Hematopoietic multipotent progenitor cell treated with erythropoietin and hydrocortisone succinate and interleukin-3 and kit ligand, for 17 days (in vitro differentiated cells): Measurements from ENCODE around the gene MLKL.
"Not testable (repeated sequence)": the region's sequence is repeated elsewhere in the genome, so short reads cannot be mapped to it uniquely, and the experiment has no call there.

ENCODE experiments used
- DNase-seq: peaks from one replicate; pipeline ENCODE4 v3.0.0-alpha.2; 2015; ENCODE audit warnings: low spot score

The MLKL gene

DNA sequence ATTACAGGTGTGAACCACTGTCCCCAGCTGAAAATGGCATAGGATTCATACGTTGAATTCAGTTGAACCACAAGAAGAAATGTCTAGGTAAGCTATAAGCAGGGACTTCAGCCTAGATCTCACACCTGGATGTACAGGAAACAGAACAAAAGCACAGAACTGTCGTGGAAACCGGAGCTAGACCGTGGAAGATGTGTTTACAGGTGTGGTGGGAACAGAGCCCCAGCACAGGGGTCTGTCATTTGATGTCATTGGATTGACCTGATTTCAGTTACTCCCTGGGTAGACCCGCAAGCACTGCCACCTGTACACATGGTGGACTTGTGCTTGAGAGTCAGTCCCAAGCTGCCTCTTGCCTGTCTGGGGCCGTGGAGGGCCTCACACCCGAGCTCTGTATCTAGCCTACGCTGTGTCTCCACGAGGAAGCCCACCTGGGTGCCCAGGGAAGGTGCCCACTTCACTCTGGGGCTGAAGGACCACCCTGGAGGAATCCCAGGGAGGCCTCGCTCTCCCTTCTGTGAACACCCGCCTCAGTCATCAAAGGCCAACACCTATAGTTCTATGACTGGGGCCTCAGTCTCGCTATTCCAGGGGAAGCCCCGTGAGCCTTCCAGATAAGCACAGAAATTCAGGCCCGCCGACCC is 32.2 kb upstream of the MLKL start:
- DNase-seq = no peak

DNA sequence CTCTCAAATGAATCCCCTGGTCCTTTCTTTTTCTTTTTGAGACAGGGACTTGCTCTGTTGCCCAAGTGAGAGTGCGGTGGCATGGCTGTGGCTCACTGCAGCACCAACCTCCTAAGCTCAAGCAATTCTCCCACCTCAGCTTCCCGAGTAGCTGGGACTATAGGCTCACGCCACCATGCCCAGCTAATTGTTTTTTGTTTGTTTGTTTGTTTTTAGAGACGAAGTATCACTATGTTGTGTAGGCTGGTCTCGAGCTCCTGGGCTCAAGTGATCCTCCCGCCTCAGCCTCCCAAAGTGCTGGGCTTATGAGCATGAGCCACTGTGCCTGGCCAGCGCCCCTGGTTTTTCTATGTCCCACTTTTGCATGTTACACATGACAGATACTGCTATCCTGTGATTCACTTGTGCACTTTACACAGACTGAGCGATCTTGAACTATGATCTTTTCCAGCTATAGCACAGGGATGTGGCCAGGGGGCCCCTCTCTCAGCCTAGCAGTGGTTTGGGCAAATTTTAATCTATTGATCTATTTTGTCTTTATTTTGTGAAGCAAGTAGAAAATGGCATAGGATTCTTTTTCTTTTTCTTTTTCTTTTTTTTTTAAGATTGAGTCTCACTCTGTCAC is 31.3 kb upstream of the MLKL start:
- DNase-seq = no peak

DNA sequence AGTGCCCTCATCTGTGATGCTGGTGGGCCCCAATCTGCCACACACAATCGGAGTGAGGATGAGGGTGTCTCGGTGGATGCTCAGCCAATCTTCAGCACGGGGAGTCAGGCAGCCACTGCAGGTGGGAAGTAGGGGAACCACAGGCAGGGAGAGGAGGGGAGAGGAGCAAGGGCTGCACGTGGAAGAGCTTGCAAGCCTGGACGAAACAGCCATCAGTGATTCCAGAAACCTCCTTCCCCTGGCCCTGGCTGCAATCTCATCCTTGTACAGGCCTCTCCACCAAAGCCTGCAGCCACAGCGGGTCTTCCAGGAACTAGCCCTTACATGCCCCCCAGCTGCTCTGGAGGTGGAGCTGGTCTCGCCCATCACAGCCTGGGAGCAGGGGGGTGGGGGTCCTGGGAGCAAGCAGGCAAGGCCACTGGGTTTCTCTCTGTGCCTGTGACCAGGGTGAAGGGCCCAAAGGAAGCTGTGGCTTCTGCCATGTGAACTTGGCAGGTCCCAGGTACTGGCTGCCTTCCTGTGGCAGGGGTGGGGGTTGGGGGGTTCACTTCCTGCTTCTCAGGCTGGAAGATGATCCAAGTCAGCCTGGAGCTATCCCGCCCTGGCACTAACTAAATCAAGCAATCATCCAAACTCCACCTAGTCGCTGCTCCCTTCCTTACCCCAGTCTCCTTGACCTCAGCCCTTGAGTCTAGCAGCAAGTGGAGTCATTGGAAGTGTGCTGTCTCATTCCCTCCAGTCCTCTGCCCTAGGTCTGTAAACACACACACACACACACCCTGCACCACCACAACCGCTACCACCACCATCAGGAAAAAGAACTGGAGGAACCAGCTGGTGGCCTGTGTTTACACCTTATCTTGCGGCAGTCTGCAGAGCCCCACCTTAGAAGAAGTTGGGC is 29.4 kb upstream of the MLKL start:
- DNase-seq = no peak

DNA sequence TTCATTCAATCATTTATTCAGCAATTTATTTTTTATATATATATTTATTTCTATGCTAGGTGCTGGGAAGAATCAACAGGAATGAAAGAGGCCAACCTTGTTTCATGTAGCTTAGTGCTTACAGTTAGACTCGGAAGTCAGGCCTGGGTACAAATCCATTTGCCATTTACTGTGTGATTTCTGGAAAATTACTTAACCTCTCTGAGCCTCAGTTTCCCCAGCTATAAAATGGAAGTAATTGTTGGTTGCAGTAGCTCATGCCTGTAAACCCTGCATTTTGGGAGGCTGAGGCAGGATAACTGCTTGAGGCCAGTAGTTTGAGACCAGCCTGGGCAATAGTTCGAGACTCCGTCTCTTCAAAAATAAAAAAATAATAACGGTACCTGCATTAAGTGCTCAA is 27.2 kb upstream of the MLKL start:
- no peak for DNase-seq

GRCh38 chr16:74726716-74727115 is 26.1 kb upstream of the MLKL start:
- DNase-seq = peak; percentile 37

DNA sequence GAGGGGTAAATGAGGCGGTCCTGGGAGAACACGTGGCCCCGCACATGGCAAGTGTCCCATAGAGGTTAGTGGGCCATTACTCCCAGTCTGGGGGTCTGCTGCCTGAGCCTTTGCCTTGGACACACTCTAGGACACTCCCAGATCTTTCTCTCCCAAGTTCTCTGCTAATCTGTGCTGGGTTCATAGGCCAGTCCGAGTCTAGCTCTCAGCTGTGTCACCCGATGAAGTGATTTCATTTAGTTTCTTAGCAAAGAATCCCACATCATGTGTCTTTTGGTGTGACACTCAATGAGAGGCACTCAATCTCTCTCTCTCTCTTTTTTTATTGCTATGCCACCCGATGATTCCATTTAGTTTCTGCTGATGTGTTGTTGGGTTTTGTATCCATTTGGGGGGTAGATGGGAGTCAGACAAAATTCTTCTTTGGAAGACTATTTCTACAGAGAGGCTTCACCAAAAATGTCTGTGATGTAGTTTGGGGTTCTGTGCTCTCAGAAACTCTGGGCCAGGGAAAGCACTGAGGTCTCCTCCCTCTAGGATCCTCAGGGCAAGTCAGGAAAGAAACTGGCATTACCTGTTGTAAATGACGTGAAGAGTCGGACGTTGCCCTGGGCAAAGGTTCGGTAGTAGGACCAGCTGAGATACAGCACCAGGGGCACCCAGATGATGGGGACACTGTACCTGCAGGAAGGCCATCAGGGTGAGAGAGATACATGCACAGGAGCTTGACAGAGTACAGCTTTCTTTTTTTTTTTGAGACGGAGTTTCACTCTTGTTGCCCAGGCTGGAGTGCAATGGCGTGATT is 25.2 kb upstream of the MLKL start:
- DNase-seq = no peak

DNA sequence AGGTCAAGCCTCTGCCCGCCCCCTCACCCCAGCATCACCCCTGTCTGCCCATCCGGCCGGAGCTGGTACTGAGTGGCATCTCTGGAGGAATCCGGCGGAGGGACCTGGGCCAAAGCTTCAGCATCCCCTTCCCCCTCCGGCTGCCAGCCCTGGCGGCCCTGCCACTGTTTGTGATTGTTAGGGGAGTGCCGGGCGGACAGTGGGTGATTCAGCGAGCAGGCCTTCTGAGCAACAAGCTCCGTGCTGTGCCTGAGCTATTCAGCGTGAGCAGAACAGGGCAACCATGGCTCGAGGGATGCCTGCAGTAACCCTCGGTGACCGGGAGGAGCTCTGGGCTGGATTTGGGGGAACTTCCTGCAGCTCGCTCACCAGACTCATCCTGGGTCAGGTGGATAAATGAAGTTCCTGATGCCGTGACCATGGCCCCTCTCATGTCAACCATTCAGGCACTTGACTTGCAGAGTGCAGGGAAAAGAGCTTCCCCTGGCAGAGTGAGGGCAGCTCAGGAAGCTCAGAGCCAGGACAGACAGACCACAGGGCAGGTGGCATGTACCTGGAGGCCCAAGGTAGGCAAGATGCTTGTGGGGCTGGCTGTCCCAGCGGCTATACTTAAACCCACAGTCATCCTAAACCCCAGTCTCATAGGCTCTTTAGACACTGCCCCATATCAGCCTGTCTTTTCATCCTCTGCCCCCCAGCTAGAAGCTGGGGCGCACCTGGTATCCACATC is 24.3 kb upstream of the MLKL start:
- no peak for DNase-seq

GRCh38 chr16:74723256-74723655 is 22.6 kb upstream of the MLKL start:
- DNase-seq = no peak

GRCh38 chr16:74722156-74722555 is 21.5 kb upstream of the MLKL start:
- not testable (repeated sequence) for DNase-seq

GRCh38 chr16:74721716-74722115 is 21.1 kb upstream of the MLKL start:
- no peak for DNase-seq

DNA sequence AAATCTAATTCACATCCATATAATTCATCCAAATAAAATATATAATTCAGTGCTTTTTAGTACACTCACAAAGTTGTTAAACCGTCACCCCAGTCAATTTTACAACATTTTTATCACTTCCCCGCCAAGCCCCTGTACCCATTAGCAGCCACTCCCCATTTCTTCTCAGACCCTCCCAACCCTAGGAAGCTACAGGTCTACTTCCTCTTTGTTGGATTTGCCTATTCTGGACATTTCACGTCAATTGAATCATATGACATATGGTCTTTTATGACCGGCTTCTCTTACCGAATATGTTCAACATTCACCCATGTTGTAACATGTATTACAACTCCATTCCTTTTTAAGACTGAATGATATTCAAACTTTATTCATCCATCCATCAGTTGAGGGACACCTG is 19.9 kb upstream of the MLKL start:
- no peak for DNase-seq

DNA sequence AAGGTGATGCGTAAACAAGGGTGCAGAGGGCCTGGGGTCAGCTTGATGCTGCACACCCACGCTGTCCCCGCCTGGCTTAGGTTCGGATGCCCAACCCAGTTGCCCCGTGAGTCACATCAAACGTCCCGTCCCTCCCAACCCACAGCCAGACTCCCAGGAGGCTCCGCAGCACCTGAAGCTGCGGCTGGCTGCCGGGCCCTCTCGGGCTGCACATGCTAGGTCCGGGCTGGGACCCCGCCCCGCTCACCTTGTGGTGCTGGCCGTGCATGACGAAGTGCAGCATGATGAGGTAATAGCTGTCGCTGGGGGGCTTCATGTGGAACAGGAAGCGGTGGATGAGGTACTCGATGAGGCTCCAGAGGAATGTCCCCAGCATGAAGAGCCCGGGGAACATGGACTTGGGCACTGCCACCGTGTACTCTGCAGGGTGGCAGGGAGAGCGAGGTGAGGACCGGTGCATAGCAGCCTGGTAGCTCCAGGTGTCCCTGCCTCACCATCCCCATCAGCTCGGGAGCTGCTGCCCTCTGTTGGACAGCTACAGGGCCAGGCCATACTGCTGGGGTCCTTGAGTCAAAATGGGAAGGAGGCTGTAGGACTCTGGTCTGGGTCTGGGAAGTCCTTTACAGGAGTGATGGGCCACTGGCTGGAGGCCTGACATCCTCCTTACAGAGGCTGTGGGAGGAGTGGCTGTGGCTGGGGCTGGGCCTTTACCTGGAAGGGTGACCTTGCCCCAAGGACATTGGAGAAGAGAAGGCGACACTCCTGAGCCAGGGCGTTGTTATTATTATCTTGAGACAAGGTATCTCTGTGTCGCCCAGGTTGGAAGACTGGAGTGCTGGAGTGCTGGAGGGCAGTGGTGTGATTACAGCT is 18.3 kb upstream of the MLKL start:
- DNase-seq = no peak

DNA sequence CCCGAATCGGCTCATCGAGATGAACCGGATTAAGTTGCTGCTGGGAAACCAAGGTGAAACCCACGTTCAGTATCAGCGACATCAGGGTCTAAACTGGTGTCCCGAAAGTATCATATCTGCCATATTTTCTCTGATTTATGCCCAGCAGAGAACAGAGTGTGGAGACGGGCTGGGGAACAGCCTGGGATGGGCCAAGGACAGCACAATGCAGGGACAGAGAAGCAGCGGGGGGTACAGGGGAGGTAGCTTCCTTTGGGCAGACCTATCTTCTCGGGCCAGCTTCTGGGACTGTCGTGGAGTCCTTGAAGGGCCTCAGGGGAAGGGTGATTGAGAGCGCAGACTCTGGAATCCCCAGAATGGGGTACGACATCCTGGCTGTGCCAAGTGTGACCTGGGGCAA is 17.5 kb upstream of the MLKL start:
- DNase-seq = no peak

- DNase-seq = no peak
These were observed 16.7 kb upstream of the MLKL start for GRCh38 chr16:74717367-74717766.

GRCh38 chr16:74716355-74716754 is 15.7 kb upstream of the MLKL start:
- DNase-seq = no peak

DNA sequence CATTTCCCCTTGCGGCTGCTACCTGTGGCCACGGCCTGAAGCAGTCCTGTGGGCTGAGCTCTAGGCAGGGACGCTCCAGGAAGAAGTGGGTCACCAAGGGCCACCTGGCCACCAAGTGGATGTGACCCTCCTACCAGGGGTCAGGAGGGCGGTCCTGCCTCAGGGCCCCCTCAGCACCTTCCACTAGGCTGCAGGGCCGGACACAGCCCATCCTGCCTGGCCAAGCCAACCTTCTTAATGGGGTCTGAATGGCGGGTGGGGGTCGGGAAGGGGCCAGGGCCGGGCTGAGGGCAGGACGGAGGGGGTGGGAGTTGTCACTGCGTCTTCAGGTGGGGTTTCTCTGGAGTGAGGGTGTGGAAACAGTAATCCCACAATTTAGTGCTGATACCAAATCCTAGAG is 13.2 kb upstream of the MLKL start:
- no peak for DNase-seq

DNA sequence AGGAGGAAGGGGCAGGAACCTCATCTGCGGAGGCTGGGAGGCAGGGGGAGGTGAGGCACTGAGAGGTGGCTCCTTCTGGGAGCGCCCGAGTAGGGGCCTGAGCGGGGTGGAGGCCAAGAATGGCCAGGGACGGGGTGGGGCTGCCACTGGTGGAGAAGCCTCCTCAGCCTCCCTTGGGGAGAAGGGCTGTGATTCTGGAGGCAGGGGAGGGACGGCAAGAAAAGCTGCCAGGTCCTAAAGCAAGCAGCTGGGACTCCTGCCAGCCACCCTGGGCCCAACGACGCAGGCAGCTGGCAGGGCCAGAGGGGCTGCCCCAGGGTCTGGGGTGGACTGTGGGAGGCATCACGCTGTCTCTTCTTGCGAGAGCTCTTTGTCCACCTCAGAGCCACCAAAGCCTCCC is 12.7 kb upstream of the MLKL start:
- DNase-seq = no peak

- DNase-seq = no peak
These were observed 11.3 kb upstream of the MLKL start for GRCh38 chr16:74711938-74712337.

DNA sequence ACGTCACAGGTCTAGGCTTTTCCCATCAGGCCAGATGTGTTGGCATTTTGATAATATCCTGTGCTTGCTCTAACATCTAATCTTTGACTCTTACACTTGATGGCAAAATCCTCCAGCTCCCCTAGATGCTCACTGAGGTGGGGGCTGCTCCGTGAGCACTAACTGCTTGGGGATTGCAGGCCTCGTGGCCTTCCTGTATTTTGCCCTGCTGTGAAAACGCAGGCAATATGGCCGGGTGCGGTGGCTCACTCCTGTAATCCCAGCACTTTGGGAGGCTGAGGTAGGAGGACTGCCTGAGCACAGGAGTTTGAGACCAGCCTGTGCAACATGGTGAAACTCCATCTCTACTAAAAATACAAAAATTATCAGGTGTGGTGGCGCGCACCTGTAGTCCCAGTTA is 9.7 kb upstream of the MLKL start:
- DNase-seq = no peak

GRCh38 chr16:74709441-74709877 is 8.8 kb upstream of the MLKL start:
- peak; percentile 79 for DNase-seq

DNA sequence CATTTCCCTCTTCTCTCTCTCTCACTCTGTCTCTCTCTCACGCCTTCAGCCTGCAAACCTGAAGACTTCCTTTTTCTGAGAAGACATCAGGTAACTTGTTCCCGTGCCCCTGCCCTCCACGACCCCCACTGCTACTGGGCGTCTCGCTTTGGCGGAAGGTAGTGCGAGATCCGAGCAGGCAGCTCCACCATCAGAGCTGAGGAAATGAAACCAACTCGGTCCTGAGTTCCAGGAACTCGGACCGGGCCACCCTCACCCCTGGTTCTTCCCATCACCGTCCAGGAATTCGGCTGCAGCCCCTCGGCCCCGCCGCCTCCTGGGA is 585 bp downstream of the MLKL start:
- no peak for DNase-seq
